ENCODE measurements around the gene TBCD.
A peak's percentile ranks its signal among the peaks of the same experiment; 100 is the strongest.
"Not testable (repeated sequence)": the region's sequence is repeated elsewhere in the genome, so short reads cannot be mapped to it uniquely, and the experiment has no call there.

Gene TBCD

GRCh38 chr17:82767041-82767754 lies 15.3 kb downstream of the TBCD start:
- DNase-seq: no peak

- no peak for DNase-seq
These were observed 17.2 kb downstream of the TBCD start for GRCh38 chr17:82769041-82769440.

- DNase-seq: no peak
These were observed 20.2 kb downstream of the TBCD start for GRCh38 chr17:82772026-82772425.

- not testable (repeated sequence) for DNase-seq
These were observed 22.6 kb downstream of the TBCD start for GRCh38 chr17:82774456-82774855.

- peak; percentile 33 for DNase-seq
These were observed 23.3 kb downstream of the TBCD start for GRCh38 chr17:82775001-82775823.

GRCh38 chr17:82776454-82776853 lies 24.6 kb downstream of the TBCD start:
- DNase-seq: no peak

GRCh38 chr17:82777778-82778375 lies 26.0 kb downstream of the TBCD start:
- not testable (repeated sequence) for DNase-seq

GRCh38 chr17:82779541-82779940 lies 27.7 kb downstream of the TBCD start:
- DNase-seq: no peak

GRCh38 chr17:82780195-82780594 lies 28.3 kb downstream of the TBCD start:
- DNase-seq: no peak

GRCh38 chr17:82780971-82781893 lies 29.4 kb downstream of the TBCD start:
- DNase-seq: no peak

- DNase-seq: peak; percentile 81
These were observed 30.0 kb downstream of the TBCD start for GRCh38 chr17:82781894-82782274.

GRCh38 chr17:82782657-82783207 lies 30.9 kb downstream of the TBCD start:
- DNase-seq: no peak

- DNase-seq: no peak
These were observed 31.6 kb downstream of the TBCD start for GRCh38 chr17:82783498-82783897.

GRCh38 chr17:82785581-82785980 lies 33.7 kb downstream of the TBCD start:
- not testable (repeated sequence) for DNase-seq

GRCh38 chr17:82786427-82786826 lies 34.6 kb downstream of the TBCD start:
- no peak for DNase-seq

- no peak for DNase-seq
These were observed 35.4 kb downstream of the TBCD start for GRCh38 chr17:82787081-82787848.

GRCh38 chr17:82788206-82789001 lies 36.5 kb downstream of the TBCD start:
- DNase-seq: no peak

GRCh38 chr17:82789051-82789592 lies 37.3 kb downstream of the TBCD start:
- DNase-seq: no peak

GRCh38 chr17:82789806-82790205 lies 37.9 kb downstream of the TBCD start:
- DNase-seq: no peak

- DNase-seq: no peak
These were observed 38.5 kb downstream of the TBCD start for GRCh38 chr17:82790391-82790790.

All from CD4-positive, alpha-beta T cell treated with Interleukin-4 for 4 hours (primary cell).